Ascending aorta (tissue), 2 donors: ENCODE results near the gene AQP6. TPM values are rescaled to one million over a fixed set of nuclear protein-coding genes. Genes with fewer than 3 reads are reported as not detected.

Source experiments
- DNase-seq, 2 donors: peaks; one replicate each; pipeline ENCODE4 v3.0.0-alpha.2; 2019; ENCODE audit warnings: low spot score in 2 of 2
- H3K27ac ChIP-seq, 2 donors: fragments of 200-600 bp; sonication (generic); one replicate each; pipeline ENCODE4 v1.5.1; 2016 to 2017; ENCODE audit warnings: mild to moderate bottlenecking in 1 of 2
- H3K27me3 ChIP-seq: fragments of 200-600 bp; sonication (generic); one replicate; pipeline ENCODE4 v1.5.1; 2017
- H3K36me3 ChIP-seq, 2 donors: fragments of 200-600 bp; sonication (generic); one replicate each; pipeline ENCODE4 v1.5.1; 2016
- H3K4me1 ChIP-seq, 2 donors: fragments of 200-600 bp; sonication (generic); one replicate each; pipeline ENCODE4 v1.5.1; 2016 to 2017; ENCODE audit warnings: mild to moderate bottlenecking in 1 of 2
- H3K4me3 ChIP-seq, 2 donors: fragments of 200-600 bp; sonication (generic); one replicate each; pipeline ENCODE4 v1.5.1; 2016 to 2017; ENCODE audit warnings: mild to moderate bottlenecking in 1 of 2
- H3K9me3 ChIP-seq, 2 donors: fragments of 200-600 bp; sonication (generic); one replicate each; pipeline ENCODE4 v1.5.1; 2016
- CTCF ChIP-seq, 3 experiments: fragments of 200-600 bp in 2 of 3; fragments of 450-650 bp in 1 of 3; sonication (generic) in 2 of 3; IDR thresholded peaks; one replicate each; pipeline ENCODE4 v1.5.1; 2016 to 2019; ENCODE audit warnings: antibody characterized with exemption in 3 of 3, mild to moderate bottlenecking in 1 of 3, moderate library complexity in 1 of 3
- intact Hi-C: fragments of 100-400 bp; cut with DNase I; formaldehyde crosslinking; loops from one replicate; pipeline ENCODE4 v1.15.1; 2023
- total RNA-seq: library from RNA; depleted of rRNA; stranded (reverse); fragments of >200 nt; gene quantifications from one replicate; pipeline ENCODE4 v1.1.0, GENCODE V29; 2016

The AQP6 gene
- total RNA-seq, 1 donor from 2014 or later, result not detected

GRCh38 chr12:49939307-49939706, 33.4 kb upstream of the AQP6 start:
- peak in 1 of 2 donors; percentile 28 for DNase-seq
- no peaks in the 10 kb centered on the region for H3K27me3 ChIP-seq
- H3K9me3 ChIP-seq, result no peaks in the 10 kb centered on the region
- TF ChIP-seq CTCF (IDR thresholded peaks at IDR 0.05), result no peak
- H3K4me1 ChIP-seq, result no peaks in the 10 kb centered on the region
- no peak overlapping the region for H3K27ac ChIP-seq
- intact Hi-C loops, result no loop called here
- no peaks in the 10 kb centered on the region for H3K36me3 ChIP-seq
- H3K4me3 ChIP-seq, result no peak overlapping the region

GRCh38 chr12:49939707-49940106, 33.0 kb upstream of the AQP6 start:
- Histone ChIP-seq H3K27ac (no peak overlapping the region), H3K4me1 (no peaks in the 10 kb centered on the region), H3K4me3 (no peak overlapping the region), H3K27me3 (no peaks in the 10 kb centered on the region), H3K9me3 (no peaks in the 10 kb centered on the region), H3K36me3 (no peaks in the 10 kb centered on the region)
- intact Hi-C loops, result no loop called here
- no peak for TF ChIP-seq CTCF (IDR thresholded peaks at IDR 0.05)
- no peak for DNase-seq

- no peak overlapping the region for H3K27ac ChIP-seq
- no peaks in the 10 kb centered on the region for H3K36me3 ChIP-seq
- no peak for TF ChIP-seq CTCF (IDR thresholded peaks at IDR 0.05)
- no peak overlapping the region for H3K4me3 ChIP-seq
- peak in 1 of 2 donors; percentile 31 for DNase-seq
- intact Hi-C loops, result no loop called here
- no peaks in the 10 kb centered on the region for H3K27me3 ChIP-seq
- no peaks in the 10 kb centered on the region for H3K4me1 ChIP-seq
- no peaks in the 10 kb centered on the region for H3K9me3 ChIP-seq
Measured at GRCh38 chr12:49941556-49942511, 30.9 kb upstream of the AQP6 start.

GRCh38 chr12:49942512-49942893, 30.2 kb upstream of the AQP6 start:
- no peak for TF ChIP-seq CTCF (IDR thresholded peaks at IDR 0.05)
- peak in 1 of 2 donors; percentile 31 for DNase-seq

GRCh38 chr12:49942921-49943624, 29.7 kb upstream of the AQP6 start:
- TF ChIP-seq CTCF (IDR thresholded peaks at IDR 0.05), result no peak
- H3K27ac ChIP-seq, result no peak overlapping the region
- no peaks in the 10 kb centered on the region for H3K9me3 ChIP-seq
- no peak overlapping the region for H3K4me3 ChIP-seq
- H3K27me3 ChIP-seq, result no peaks in the 10 kb centered on the region
- no peaks in the 10 kb centered on the region for H3K4me1 ChIP-seq
- no peaks in the 10 kb centered on the region for H3K36me3 ChIP-seq
- DNase-seq, result peak in 1 of 2 donors; percentile 51
- intact Hi-C loops, result no loop called here

More at GRCh38 chr12:49942512-49942893, 30.2 kb upstream of the AQP6 start:
- H3K27me3 ChIP-seq, result no peaks in the 10 kb centered on the region
- no peaks in the 10 kb centered on the region for H3K4me1 ChIP-seq
- no peak overlapping the region for H3K4me3 ChIP-seq
- no peaks in the 10 kb centered on the region for H3K36me3 ChIP-seq
- intact Hi-C loops, result no loop called here
- H3K9me3 ChIP-seq, result no peaks in the 10 kb centered on the region
- H3K27ac ChIP-seq, result no peak overlapping the region
